Measurements from ENCODE around the gene CFAP100.

DNA sequence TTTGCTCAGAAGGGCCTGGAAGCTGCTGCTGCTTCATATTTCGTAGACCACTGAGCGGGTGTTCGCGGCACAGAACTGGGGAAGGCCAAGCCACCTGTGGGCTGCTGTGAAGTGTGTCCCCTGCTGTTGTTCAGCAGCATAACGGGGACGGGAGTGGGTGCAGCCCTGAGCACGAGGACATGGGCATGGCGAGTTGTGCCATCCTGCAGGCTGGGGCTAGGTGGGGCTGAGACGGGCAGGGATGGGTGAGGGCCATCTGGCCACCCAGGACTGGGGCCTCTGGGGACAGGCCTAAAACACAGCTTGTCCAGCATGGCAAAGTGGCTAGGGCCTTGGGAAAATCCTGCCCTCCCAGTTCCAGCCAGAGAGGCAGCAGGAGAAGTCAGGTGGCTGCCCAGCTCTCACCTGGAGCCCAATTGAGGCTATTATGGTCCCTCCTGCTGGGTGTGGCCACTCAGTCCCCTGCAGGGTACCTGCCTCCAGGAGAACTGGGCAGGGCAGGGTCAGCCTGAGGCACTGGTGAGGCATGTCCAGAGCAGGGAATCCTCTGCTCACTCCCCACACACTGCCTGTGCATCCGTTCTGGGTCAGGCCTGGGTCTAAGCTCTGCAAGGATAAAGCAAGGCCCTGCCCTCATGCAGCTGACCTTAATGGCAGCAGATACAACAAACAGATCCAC, 29.5 kb downstream of the CFAP100 start:
- TF ChIP-seq, protein P1, sequence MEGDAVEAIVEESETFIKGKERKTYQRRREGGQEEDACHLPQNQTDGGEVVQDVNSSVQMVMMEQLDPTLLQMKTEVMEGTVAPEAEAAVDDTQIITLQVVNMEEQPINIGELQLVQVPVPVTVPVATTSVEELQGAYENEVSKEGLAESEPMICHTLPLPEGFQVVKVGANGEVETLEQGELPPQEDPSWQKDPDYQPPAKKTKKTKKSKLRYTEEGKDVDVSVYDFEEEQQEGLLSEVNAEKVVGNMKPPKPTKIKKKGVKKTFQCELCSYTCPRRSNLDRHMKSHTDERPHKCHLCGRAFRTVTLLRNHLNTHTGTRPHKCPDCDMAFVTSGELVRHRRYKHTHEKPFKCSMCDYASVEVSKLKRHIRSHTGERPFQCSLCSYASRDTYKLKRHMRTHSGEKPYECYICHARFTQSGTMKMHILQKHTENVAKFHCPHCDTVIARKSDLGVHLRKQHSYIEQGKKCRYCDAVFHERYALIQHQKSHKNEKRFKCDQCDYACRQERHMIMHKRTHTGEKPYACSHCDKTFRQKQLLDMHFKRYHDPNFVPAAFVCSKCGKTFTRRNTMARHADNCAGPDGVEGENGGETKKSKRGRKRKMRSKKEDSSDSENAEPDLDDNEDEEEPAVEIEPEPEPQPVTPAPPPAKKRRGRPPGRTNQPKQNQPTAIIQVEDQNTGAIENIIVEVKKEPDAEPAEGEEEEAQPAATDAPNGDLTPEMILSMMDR (IDR thresholded peaks at IDR 0.05 in 2 of 3, conservative IDR thresholded peaks at IDR 0.05 in 1 of 3; ENCODE audit: control insufficient read depth in 2 of 3, extremely low read depth in 1 of 3, insufficient read depth in 1 of 3, low read depth in 3 of 3, low read length in 3 of 3): no peak
- TF ChIP-seq, protein P2, sequence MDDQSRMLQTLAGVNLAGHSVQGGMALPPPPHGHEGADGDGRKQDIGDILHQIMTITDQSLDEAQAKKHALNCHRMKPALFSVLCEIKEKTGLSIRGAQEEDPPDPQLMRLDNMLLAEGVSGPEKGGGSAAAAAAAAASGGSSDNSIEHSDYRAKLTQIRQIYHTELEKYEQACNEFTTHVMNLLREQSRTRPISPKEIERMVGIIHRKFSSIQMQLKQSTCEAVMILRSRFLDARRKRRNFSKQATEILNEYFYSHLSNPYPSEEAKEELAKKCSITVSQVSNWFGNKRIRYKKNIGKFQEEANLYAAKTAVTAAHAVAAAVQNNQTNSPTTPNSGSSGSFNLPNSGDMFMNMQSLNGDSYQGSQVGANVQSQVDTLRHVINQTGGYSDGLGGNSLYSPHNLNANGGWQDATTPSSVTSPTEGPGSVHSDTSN (IDR thresholded peaks at IDR 0.05; ENCODE audit: insufficient replicate concordance, low read depth, low read length): no peak
- no peak for TF ChIP-seq NR2C1 (IDR thresholded peaks at IDR 0.05)
- TF ChIP-seq BHLHE40 (IDR thresholded peaks at IDR 0.05; ENCODE audit: borderline replicate concordance in 1 of 2, low read depth in 2 of 2, low read length in 1 of 2): no peak
- TF ChIP-seq CHD1 (IDR thresholded peaks at IDR 0.05; ENCODE audit: low read depth, low read length): no peak
- no peak for TF ChIP-seq ZSCAN29 (IDR thresholded peaks at IDR 0.05)
- no peak for TF ChIP-seq POLR2AphosphoS5 (IDR thresholded peaks at IDR 0.05; ENCODE audit: low read length)
- no peak for TF ChIP-seq EZH2 (IDR thresholded peaks at IDR 0.05; ENCODE audit: borderline replicate concordance, control insufficient read depth, low read depth, low read length)
- TF ChIP-seq NRF1 (conservative IDR thresholded peaks at IDR 0.05; ENCODE audit: low read depth, low read length): no peak
- TF ChIP-seq POLR2A (IDR thresholded peaks at IDR 0.05; ENCODE audit: low read depth, low read length): no peak
- TF ChIP-seq TCF3 (IDR thresholded peaks at IDR 0.05; ENCODE audit: borderline replicate concordance, insufficient read depth, low read depth, low read length): no peak
- TF ChIP-seq TAF1 (IDR thresholded peaks at IDR 0.05; ENCODE audit: borderline replicate concordance, low read depth, low read length): no peak

All from GM12878 (cell line).